22Rv1 (cell line): Measurements from ENCODE around the gene POLR2A.

Experiments
- ZFX ChIP-seq: fragments of 450-650 bp; IDR thresholded peaks from 2 replicates; pipeline ENCODE4 v1.6.1; 2017; ENCODE audit warnings: antibody characterized with exemption, borderline replicate concordance
- TF ChIP-seq, protein P1 (sequence below): fragments of 450-650 bp; IDR thresholded peaks from 2 replicates; pipeline ENCODE4 v1.5.1; 2017; ENCODE audit warnings: mild to moderate bottlenecking

DNA sequence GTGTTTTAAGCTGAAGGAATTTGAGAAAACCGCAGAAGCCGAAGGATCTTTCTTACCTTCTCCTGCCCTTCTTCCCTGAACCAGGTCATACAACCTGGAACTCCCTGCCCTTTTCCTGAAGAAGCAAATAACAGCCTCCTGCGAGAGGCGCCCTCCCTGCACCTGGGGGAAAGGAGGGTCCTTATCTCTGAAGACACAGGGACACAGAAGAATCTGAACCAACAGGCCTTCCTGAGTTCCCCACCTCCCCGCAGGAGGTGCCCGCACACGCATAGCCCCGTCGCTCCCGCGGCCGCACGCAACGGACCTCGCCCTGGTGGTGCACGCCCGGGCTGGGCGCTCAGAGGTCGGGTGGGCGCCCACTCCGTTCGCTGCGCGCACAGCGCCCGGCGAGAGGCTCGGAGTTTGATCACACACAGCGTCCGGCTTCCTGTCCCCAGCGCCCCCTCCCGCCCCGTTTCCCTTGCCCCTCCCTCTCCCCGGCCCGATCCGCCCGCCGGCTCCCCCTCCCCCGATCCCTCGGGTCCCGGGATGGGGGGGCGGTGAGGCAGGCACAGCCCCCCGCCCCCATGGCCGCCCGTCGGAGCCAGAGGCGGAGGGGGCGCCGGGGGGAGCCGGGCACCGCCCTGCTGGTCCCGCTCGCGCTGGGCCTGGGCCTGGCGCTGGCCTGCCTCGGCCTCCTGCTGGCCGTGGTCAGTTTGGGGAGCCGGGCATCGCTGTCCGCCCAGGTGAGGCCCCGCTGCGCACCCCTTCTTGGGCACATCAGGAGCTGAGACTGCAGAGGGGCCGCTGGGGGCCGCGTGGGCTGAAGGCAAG is 64.6 kb downstream of the POLR2A start, which contains the start of gene TNFSF12:
- TF ChIP-seq, protein P1, sequence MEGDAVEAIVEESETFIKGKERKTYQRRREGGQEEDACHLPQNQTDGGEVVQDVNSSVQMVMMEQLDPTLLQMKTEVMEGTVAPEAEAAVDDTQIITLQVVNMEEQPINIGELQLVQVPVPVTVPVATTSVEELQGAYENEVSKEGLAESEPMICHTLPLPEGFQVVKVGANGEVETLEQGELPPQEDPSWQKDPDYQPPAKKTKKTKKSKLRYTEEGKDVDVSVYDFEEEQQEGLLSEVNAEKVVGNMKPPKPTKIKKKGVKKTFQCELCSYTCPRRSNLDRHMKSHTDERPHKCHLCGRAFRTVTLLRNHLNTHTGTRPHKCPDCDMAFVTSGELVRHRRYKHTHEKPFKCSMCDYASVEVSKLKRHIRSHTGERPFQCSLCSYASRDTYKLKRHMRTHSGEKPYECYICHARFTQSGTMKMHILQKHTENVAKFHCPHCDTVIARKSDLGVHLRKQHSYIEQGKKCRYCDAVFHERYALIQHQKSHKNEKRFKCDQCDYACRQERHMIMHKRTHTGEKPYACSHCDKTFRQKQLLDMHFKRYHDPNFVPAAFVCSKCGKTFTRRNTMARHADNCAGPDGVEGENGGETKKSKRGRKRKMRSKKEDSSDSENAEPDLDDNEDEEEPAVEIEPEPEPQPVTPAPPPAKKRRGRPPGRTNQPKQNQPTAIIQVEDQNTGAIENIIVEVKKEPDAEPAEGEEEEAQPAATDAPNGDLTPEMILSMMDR: peak; percentile 12; the same call in 1 of the 2 replicates
- no peak for TF ChIP-seq ZFX
